ENCODE results near the gene SLC27A5.

Gene SLC27A5

GRCh38 chr19:58499021-58499927 lies 12.5 kb downstream of the SLC27A5 start (continued):
- TF ChIP-seq BCL11B (tag by site-specific recombination; IDR thresholded peaks at IDR 0.05; ENCODE audit: low read depth) (no peak), ZNF558 (tag by site-specific recombination; IDR thresholded peaks at IDR 0.05) (no peak), ZSCAN23 (tag by site-specific recombination; IDR thresholded peaks at IDR 0.05) (no peak), ZXDB (tag by site-specific recombination; IDR thresholded peaks at IDR 0.05) (peak; percentile 99), ZNF169 (tag by site-specific recombination; IDR thresholded peaks at IDR 0.05) (no peak), ZNF664 (tag by site-specific recombination; IDR thresholded peaks at IDR 0.05) (0 out of 2 replicates have a peak, but pooled peaks have one; percentile 12), ZBTB1 (tag by site-specific recombination; IDR thresholded peaks at IDR 0.05) (no peak), ZSCAN5A (tag by site-specific recombination; IDR thresholded peaks at IDR 0.05) (no peak), ZNF324 (tag by site-specific recombination; IDR thresholded peaks at IDR 0.05) (peak; percentile 71; the same call in 1 of the 2 replicates), ZBTB17 (tag by site-specific recombination; IDR thresholded peaks at IDR 0.05) (peak; percentile 80), GLIS2 (tag by site-specific recombination; IDR thresholded peaks at IDR 0.05) (peak; percentile 66), ZNF37A (tag by site-specific recombination; IDR thresholded peaks at IDR 0.05) (no peak), ZSCAN18 (tag by site-specific recombination; IDR thresholded peaks at IDR 0.05) (no peak), PRDM4 (tag by site-specific recombination; IDR thresholded peaks at IDR 0.05) (peak; percentile 28; the same call in 1 of the 2 replicates), ZNF645 (tag by site-specific recombination; IDR thresholded peaks at IDR 0.05) (no peak), ZNF561 (tag by site-specific recombination; IDR thresholded peaks at IDR 0.05; ENCODE audit: borderline replicate concordance) (peak; percentile 95), IKZF3 (tag by site-specific recombination; IDR thresholded peaks at IDR 0.05) (0 out of 2 replicates have a peak, but pooled peaks have one; percentile 57), ZNF239 (tag by site-specific recombination; IDR thresholded peaks at IDR 0.05) (no peak), ZNF548 (tag by site-specific recombination; IDR thresholded peaks at IDR 0.05) (no peak), ZNF335 (tag by site-specific recombination; conservative IDR thresholded peaks at IDR 0.05) (peak; percentile 53; the same call in 1 of the 2 replicates), SP3 (tag by site-specific recombination; IDR thresholded peaks at IDR 0.05) (peak; percentile 84), ZNF777 (tag by site-specific recombination; IDR thresholded peaks at IDR 0.05; ENCODE audit: borderline replicate concordance) (peak; percentile 55), ZNF350 (tag by site-specific recombination; IDR thresholded peaks at IDR 0.05) (no peak), OSR2 (tag by site-specific recombination; IDR thresholded peaks at IDR 0.05) (no peak), ZBTB48 (tag by site-specific recombination; IDR thresholded peaks at IDR 0.05) (no peak), ZNF501 (tag by site-specific recombination; IDR thresholded peaks at IDR 0.05) (peak; percentile 47; the same call in 1 of the 2 replicates), BCL6B (tag by site-specific recombination; IDR thresholded peaks at IDR 0.05) (no peak), ZBTB6 (tag by site-specific recombination; IDR thresholded peaks at IDR 0.05) (peak; percentile 21; the same call in 1 of the 2 replicates), ZNF184 (tag by site-specific recombination; IDR thresholded peaks at IDR 0.05) (no peak), ZNF529 (tag by site-specific recombination; IDR thresholded peaks at IDR 0.05; ENCODE audit: insufficient replicate concordance) (no peak)
